ENCODE results near the gene GPHA2.

GPHA2 gene

GRCh38 chr11:64967375-64967774, 31.7 kb upstream of the GPHA2 start:
- DNase-seq (ENCODE audit: extremely low read depth, low read depth), result no peak
- no peak overlapping the region for H3K4me3 ChIP-seq (replicated peaks; ENCODE audit: low read depth, low read length)
- no peak for TF ChIP-seq CTCF (IDR thresholded peaks at IDR 0.05; ENCODE audit: low read depth, low read length, missing control alignments)

- TF ChIP-seq CTCF (IDR thresholded peaks at IDR 0.05; ENCODE audit: low read depth, low read length, missing control alignments), result no peak
- no peak for DNase-seq (ENCODE audit: extremely low read depth, low read depth)
- H3K4me3 ChIP-seq (replicated peaks; ENCODE audit: low read depth, low read length), result no peak overlapping the region
Observed at GRCh38 chr11:64963072-64963631, 27.5 kb upstream of the GPHA2 start.

GRCh38 chr11:64960719-64961118, 25.0 kb upstream of the GPHA2 start:
- no peak overlapping the region for H3K4me3 ChIP-seq (replicated peaks; ENCODE audit: low read depth, low read length)
- no peak for TF ChIP-seq CTCF (IDR thresholded peaks at IDR 0.05; ENCODE audit: low read depth, low read length, missing control alignments)
- DNase-seq (ENCODE audit: extremely low read depth, low read depth), result no peak

GRCh38 chr11:64959498-64959897, 23.8 kb upstream of the GPHA2 start:
- no peak for TF ChIP-seq CTCF (IDR thresholded peaks at IDR 0.05; ENCODE audit: low read depth, low read length, missing control alignments)
- H3K4me3 ChIP-seq (replicated peaks; ENCODE audit: low read depth, low read length), result no peak overlapping the region
- DNase-seq (ENCODE audit: extremely low read depth, low read depth), result no peak

- no peak for DNase-seq (ENCODE audit: extremely low read depth, low read depth)
- no peak overlapping the region for H3K4me3 ChIP-seq (replicated peaks; ENCODE audit: low read depth, low read length)
- TF ChIP-seq CTCF (IDR thresholded peaks at IDR 0.05; ENCODE audit: low read depth, low read length, missing control alignments), result no peak
Observed at GRCh38 chr11:64954201-64954600, 18.5 kb upstream of the GPHA2 start.

- no peak for TF ChIP-seq CTCF (IDR thresholded peaks at IDR 0.05; ENCODE audit: low read depth, low read length, missing control alignments)
- H3K4me3 ChIP-seq (replicated peaks; ENCODE audit: low read depth, low read length), result no peak overlapping the region
- no peak for DNase-seq (ENCODE audit: extremely low read depth, low read depth)
Observed at GRCh38 chr11:64951529-64951928, 15.8 kb upstream of the GPHA2 start.

- TF ChIP-seq CTCF (IDR thresholded peaks at IDR 0.05; ENCODE audit: low read depth, low read length, missing control alignments), result no peak
- H3K4me3 ChIP-seq (replicated peaks; ENCODE audit: low read depth, low read length), result no peak overlapping the region
- DNase-seq (ENCODE audit: extremely low read depth, low read depth), result no peak
Observed at GRCh38 chr11:64947208-64947814, 11.6 kb upstream of the GPHA2 start.

Measured in HFF-Myc (cell line).